K562 (cell line): ENCODE data around the gene MOB1A. TPM values are rescaled to one million over a fixed set of nuclear protein-coding genes. Genes with fewer than 3 reads are reported as not detected.

Experiments
- CBX8 ChIP-seq: fragments of 200-600 bp; sonication (generic); IDR thresholded peaks from 2 replicates; pipeline ENCODE4 v1.6.1; 2012; ENCODE audit warnings: borderline replicate concordance, mixed run types, low read depth, mild to moderate bottlenecking, moderate library complexity, mixed read lengths, low read length, control low read depth, inconsistent platforms; ENCODE audit not compliant: poor library complexity, severe bottlenecking; ENCODE audit errors: extremely low read depth
- CC2D1A ChIP-seq: fragments of 450-650 bp; IDR thresholded peaks from 2 replicates; pipeline ENCODE4 v1.6.1; 2017; ENCODE audit warnings: mild to moderate bottlenecking
- ELF1 ChIP-seq: fragments of 200-800 bp; sonication (Bioruptor generic); IDR thresholded peaks from 2 replicates; pipeline ENCODE4 v1.6.1; 2016; ENCODE audit warnings: missing genetic modification characterization, missing compliant biosample characterization
- ILK ChIP-seq: fragments of 450-650 bp; IDR thresholded peaks from 2 replicates; pipeline ENCODE4 v1.6.1; 2016; ENCODE audit warnings: missing genetic modification characterization, low read depth, mild to moderate bottlenecking, missing compliant biosample characterization, moderate library complexity, borderline replicate concordance
- KAT7 ChIP-seq: sonication (generic); formaldehyde crosslinking; IDR thresholded peaks from 2 replicates; pipeline ENCODE4 v1.8.0; 2022; ENCODE audit warnings: missing genetic modification reagents, mild to moderate bottlenecking, borderline replicate concordance
- KLF13 ChIP-seq: fragments of 450-650 bp; IDR thresholded peaks from 2 replicates; pipeline ENCODE4 v1.6.1; 2016; ENCODE audit warnings: missing genetic modification characterization, low read depth, mild to moderate bottlenecking, missing compliant biosample characterization, moderate library complexity, borderline replicate concordance
- MIER1 ChIP-seq: fragments of 450-650 bp; IDR thresholded peaks from 2 replicates; pipeline ENCODE4 v1.6.1; 2016; ENCODE audit warnings: antibody characterized with exemption, mild to moderate bottlenecking, low read depth
- TEAD2 ChIP-seq: fragments of 450-650 bp; IDR thresholded peaks from 2 replicates; pipeline ENCODE4 v1.6.1; 2016; ENCODE audit warnings: missing genetic modification characterization, control low read depth, missing compliant biosample characterization
- ZNF143 ChIP-seq: sonication (generic); formaldehyde crosslinking; IDR thresholded peaks from 2 replicates; pipeline ENCODE4 v1.9.0; 2022; ENCODE audit warnings: mild to moderate bottlenecking, missing genetic modification reagents
- polyA plus RNA-seq, 8 experiments: library from polyadenylated mRNA; depleted of rRNA in 4 of 8; stranded (reverse) in 5 of 8; unstranded in 3 of 8; fragments of >200 nt; fragmentation: Nextera tagmentation in 2 of 8; fragmentation: Illumina TruSeq in 1 of 8; extraction: Ambion mirVana in 2 of 8; extraction: Trizol in 1 of 8; gene quantifications; 2 replicates each; pipeline versions ENCODE4 v1.2.1 to v1.2.3, GENCODE V29; 2011 to 2014; ENCODE audit warnings: inconsistent platforms in 1 of 8, missing spikeins in 1 of 8
- total RNA-seq, 7 experiments: library from RNA; depleted of rRNA in 6 of 7; stranded (reverse); fragments of >200 nt in 6 of 7; fragmentation: Illumina TruSeq in 2 of 7; extraction: Trizol in 2 of 7; gene quantifications; 2 replicates each; pipeline versions ENCODE4 v1.2.1 to v1.2.3, GENCODE V29; 2011 to 2021; ENCODE audit warnings: low replicate concordance in 1 of 7
- TF ChIP-seq, protein P1 (sequence below): fragments of 450-650 bp; IDR thresholded peaks from 2 replicates; pipeline ENCODE4 v1.6.1; 2016; ENCODE audit warnings: borderline replicate concordance
- TF ChIP-seq, protein P2 (sequence below): fragments of 450-650 bp; IDR thresholded peaks from 2 replicates; pipeline ENCODE4 v1.6.1; 2017; ENCODE audit warnings: antibody characterized with exemption, mild to moderate bottlenecking
- TF ChIP-seq, protein P3 (sequence below): fragments of 250-450 bp; sonication (Bioruptor Pico); IDR thresholded peaks from 2 replicates; pipeline ENCODE4 v1.8.0; 2021; ENCODE audit warnings: moderate library complexity, mild to moderate bottlenecking, inconsistent platforms
- TF ChIP-seq, protein P4 (sequence below): fragments of 450-650 bp; IDR thresholded peaks from 2 replicates; pipeline ENCODE4 v1.6.1; 2016

MOB1A gene
- total and polyA plus RNA-seq, 9 of the 15 experiments (the other 6 are each of a cell fraction or from before 2014, with no cell fraction given): 24.8 to 100 (median 60.2) TPM

DNA sequence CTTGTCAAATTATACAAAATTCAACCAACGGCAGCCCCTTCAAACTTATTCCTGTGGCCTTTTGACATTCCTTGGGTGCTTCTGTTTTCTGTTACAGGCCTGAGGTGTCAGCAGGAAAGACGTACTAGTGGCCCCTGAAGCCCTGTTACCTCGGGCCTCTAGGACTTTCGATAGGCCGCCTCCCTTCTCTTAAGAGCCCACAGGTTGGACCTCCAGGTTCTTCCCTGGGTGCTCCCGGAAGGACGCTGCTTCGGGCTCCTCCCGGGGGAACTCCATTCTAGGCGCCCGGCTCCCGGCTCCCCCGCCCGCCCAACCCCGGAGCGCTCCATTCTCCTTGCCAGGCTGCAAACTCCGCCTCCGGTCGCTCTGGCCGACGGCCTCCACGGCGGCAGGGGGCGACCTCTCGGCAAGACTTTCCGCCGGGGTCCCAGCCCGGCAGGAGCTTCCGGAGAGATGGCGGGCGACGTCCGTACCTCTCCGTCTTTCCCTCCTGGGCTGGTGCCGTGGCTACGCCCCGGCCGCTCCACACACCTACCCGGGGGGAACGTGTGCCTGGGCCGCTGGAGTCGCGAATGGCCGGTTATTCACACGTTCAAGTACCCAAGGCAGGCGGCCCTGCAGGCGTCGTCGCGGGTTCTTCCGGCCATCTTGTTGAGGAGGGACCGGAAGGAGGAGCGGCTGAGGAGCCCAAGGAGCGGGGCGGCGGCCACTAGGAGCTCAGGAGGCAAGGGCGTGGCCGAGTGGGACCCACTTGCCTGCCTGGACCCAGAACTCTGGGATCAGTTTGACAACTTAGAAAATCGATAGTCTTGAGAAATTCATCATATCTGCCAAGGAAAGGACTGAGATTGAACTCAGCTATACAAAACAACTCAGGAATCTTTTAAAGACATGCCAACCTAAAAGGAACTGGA lies 58.5 kb downstream of the MOB1A start (continued):
- TF ChIP-seq KAT7 (CRISPR knock-in tag) (no peak), CBX8 (no peak), TEAD2 (tag) (no peak), ILK (tag) (no peak), CC2D1A (peak; percentile 96), MIER1 (0 out of 2 replicates have a peak, but pooled peaks have one; percentile 59), KLF13 (peak; percentile 67), ELF1 (tag) (peak; percentile 91), ZNF143 (CRISPR knock-in tag) (no peak)
- TF ChIP-seq, protein P1, sequence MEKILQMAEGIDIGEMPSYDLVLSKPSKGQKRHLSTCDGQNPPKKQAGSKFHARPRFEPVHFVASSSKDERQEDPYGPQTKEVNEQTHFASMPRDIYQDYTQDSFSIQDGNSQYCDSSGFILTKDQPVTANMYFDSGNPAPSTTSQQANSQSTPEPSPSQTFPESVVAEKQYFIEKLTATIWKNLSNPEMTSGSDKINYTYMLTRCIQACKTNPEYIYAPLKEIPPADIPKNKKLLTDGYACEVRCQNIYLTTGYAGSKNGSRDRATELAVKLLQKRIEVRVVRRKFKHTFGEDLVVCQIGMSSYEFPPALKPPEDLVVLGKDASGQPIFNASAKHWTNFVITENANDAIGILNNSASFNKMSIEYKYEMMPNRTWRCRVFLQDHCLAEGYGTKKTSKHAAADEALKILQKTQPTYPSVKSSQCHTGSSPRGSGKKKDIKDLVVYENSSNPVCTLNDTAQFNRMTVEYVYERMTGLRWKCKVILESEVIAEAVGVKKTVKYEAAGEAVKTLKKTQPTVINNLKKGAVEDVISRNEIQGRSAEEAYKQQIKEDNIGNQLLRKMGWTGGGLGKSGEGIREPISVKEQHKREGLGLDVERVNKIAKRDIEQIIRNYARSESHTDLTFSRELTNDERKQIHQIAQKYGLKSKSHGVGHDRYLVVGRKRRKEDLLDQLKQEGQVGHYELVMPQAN: 0 out of 2 replicates have a peak, but pooled peaks have one; percentile 41
- TF ChIP-seq, protein P2, sequence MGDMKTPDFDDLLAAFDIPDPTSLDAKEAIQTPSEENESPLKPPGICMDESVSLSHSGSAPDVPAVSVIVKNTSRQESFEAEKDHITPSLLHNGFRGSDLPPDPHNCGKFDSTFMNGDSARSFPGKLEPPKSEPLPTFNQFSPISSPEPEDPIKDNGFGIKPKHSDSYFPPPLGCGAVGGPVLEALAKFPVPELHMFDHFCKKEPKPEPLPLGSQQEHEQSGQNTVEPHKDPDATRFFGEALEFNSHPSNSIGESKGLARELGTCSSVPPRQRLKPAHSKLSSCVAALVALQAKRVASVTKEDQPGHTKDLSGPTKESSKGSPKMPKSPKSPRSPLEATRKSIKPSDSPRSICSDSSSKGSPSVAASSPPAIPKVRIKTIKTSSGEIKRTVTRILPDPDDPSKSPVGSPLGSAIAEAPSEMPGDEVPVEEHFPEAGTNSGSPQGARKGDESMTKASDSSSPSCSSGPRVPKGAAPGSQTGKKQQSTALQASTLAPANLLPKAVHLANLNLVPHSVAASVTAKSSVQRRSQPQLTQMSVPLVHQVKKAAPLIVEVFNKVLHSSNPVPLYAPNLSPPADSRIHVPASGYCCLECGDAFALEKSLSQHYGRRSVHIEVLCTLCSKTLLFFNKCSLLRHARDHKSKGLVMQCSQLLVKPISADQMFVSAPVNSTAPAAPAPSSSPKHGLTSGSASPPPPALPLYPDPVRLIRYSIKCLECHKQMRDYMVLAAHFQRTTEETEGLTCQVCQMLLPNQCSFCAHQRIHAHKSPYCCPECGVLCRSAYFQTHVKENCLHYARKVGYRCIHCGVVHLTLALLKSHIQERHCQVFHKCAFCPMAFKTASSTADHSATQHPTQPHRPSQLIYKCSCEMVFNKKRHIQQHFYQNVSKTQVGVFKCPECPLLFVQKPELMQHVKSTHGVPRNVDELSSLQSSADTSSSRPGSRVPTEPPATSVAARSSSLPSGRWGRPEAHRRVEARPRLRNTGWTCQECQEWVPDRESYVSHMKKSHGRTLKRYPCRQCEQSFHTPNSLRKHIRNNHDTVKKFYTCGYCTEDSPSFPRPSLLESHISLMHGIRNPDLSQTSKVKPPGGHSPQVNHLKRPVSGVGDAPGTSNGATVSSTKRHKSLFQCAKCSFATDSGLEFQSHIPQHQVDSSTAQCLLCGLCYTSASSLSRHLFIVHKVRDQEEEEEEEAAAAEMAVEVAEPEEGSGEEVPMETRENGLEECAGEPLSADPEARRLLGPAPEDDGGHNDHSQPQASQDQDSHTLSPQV: peak; percentile 88
- TF ChIP-seq, protein P3, sequence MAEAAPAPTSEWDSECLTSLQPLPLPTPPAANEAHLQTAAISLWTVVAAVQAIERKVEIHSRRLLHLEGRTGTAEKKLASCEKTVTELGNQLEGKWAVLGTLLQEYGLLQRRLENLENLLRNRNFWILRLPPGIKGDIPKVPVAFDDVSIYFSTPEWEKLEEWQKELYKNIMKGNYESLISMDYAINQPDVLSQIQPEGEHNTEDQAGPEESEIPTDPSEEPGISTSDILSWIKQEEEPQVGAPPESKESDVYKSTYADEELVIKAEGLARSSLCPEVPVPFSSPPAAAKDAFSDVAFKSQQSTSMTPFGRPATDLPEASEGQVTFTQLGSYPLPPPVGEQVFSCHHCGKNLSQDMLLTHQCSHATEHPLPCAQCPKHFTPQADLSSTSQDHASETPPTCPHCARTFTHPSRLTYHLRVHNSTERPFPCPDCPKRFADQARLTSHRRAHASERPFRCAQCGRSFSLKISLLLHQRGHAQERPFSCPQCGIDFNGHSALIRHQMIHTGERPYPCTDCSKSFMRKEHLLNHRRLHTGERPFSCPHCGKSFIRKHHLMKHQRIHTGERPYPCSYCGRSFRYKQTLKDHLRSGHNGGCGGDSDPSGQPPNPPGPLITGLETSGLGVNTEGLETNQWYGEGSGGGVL (CRISPR knock-in tag): no peak
- TF ChIP-seq, protein P4, sequence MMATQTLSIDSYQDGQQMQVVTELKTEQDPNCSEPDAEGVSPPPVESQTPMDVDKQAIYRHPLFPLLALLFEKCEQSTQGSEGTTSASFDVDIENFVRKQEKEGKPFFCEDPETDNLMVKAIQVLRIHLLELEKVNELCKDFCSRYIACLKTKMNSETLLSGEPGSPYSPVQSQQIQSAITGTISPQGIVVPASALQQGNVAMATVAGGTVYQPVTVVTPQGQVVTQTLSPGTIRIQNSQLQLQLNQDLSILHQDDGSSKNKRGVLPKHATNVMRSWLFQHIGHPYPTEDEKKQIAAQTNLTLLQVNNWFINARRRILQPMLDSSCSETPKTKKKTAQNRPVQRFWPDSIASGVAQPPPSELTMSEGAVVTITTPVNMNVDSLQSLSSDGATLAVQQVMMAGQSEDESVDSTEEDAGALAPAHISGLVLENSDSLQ: no peak; the same call in 1 of the 2 replicates
